Hepatocyte (in vitro differentiated cells): ENCODE results near the gene STK24. TPM values are rescaled to one million over a fixed set of nuclear protein-coding genes. Genes with fewer than 3 reads are reported as not detected.

ENCODE experiments used
- DNase-seq: peaks from one replicate; pipeline ENCODE4 v3.0.0-alpha.2; 2016; ENCODE audit warnings: low spot score
- H2AFZ ChIP-seq: fragments of 200-600 bp; sonication (generic); 2 replicates; pipeline ENCODE4 v1.6.0; 2016; ENCODE audit warnings: antibody characterized with exemption, mild to moderate bottlenecking
- H3K27ac ChIP-seq: fragments of 200-600 bp; sonication (generic); 2 replicates; pipeline ENCODE4 v1.5.1; 2016; ENCODE audit warnings: mild to moderate bottlenecking
- H3K27me3 ChIP-seq: fragments of 200-600 bp; sonication (generic); 2 replicates; pipeline ENCODE4 v1.6.1; 2016
- H3K36me3 ChIP-seq: fragments of 200-600 bp; sonication (generic); replicated peaks from 2 replicates; pipeline ENCODE4 v1.5.1; 2016; ENCODE audit warnings: low read depth; ENCODE audit not compliant: insufficient read depth
- H3K4me1 ChIP-seq: fragments of 200-600 bp; sonication (generic); 2 replicates; pipeline ENCODE4 v1.5.1; 2016; ENCODE audit warnings: mild to moderate bottlenecking, moderate library complexity; ENCODE audit not compliant: insufficient read depth
- H3K4me2 ChIP-seq: fragments of 200-600 bp; sonication (generic); 2 replicates; pipeline ENCODE4 v1.6.0; 2016
- H3K4me3 ChIP-seq: fragments of 200-600 bp; sonication (generic); 2 replicates; pipeline ENCODE4 v1.5.1; 2016; ENCODE audit warnings: mild to moderate bottlenecking
- H3K79me2 ChIP-seq: fragments of 200-600 bp; sonication (generic); 2 replicates; pipeline ENCODE4 v1.6.0; 2017; ENCODE audit warnings: mild to moderate bottlenecking
- H3K9me2 ChIP-seq: fragments of 200-600 bp; sonication (generic); replicated peaks from 2 replicates; pipeline ENCODE4 v1.6.0; 2017; ENCODE audit warnings: mild to moderate bottlenecking; ENCODE audit not compliant: insufficient read depth
- H3K9me3 ChIP-seq: fragments of 200-600 bp; sonication (generic); 2 replicates; pipeline ENCODE4 v1.5.1; 2016; ENCODE audit warnings: low read depth, mild to moderate bottlenecking
- H4K20me1 ChIP-seq: fragments of 200-600 bp; sonication (generic); 2 replicates; pipeline ENCODE4 v1.6.0; 2016; ENCODE audit warnings: mild to moderate bottlenecking; ENCODE audit not compliant: insufficient read depth, poor library complexity, severe bottlenecking
- CTCF ChIP-seq: fragments of 200-600 bp; sonication (generic); IDR thresholded peaks from 2 replicates; pipeline ENCODE4 v1.5.1; 2016; ENCODE audit warnings: antibody characterized with exemption, mild to moderate bottlenecking; ENCODE audit not compliant: poor library complexity
- EZH2 ChIP-seq: fragments of 200-600 bp; sonication (generic); IDR thresholded peaks from 2 replicates; pipeline ENCODE4 v1.6.1; 2016; ENCODE audit warnings: antibody characterized with exemption, mild to moderate bottlenecking, borderline replicate concordance
- EZH2phosphoT487 ChIP-seq: fragments of 200-600 bp; sonication (generic); IDR thresholded peaks from one replicate; pipeline ENCODE4 v1.6.1; 2018; ENCODE audit warnings: antibody characterized with exemption, mild to moderate bottlenecking, low read depth, moderate library complexity; ENCODE audit not compliant: unreplicated experiment, severe bottlenecking
- WGBS: methylation state at CpG from one replicate; pipeline ENCODE4 v1.1.6; 2016; ENCODE audit warnings: low lambda C conversion rate; ENCODE audit errors: missing lambda C conversion rate; 5-methylcytosine and 5-hydroxymethylcytosine counted together
- polyA plus RNA-seq: library from polyadenylated mRNA; unstranded; fragments of >200 nt; fragmentation: Nextera tagmentation; extraction: Ambion mirVana; gene quantifications from 2 replicates; pipeline ENCODE4 v1.2.1, GENCODE V29; 2016
- total RNA-seq: library from RNA; depleted of rRNA; stranded (reverse); fragments of >200 nt; gene quantifications from 2 replicates; pipeline ENCODE4 v1.2.3, GENCODE V29; 2014

Gene STK24
- total and polyA plus RNA-seq, 2 experiments from 2014 or later = 71.2 to 74.4 TPM

DNA sequence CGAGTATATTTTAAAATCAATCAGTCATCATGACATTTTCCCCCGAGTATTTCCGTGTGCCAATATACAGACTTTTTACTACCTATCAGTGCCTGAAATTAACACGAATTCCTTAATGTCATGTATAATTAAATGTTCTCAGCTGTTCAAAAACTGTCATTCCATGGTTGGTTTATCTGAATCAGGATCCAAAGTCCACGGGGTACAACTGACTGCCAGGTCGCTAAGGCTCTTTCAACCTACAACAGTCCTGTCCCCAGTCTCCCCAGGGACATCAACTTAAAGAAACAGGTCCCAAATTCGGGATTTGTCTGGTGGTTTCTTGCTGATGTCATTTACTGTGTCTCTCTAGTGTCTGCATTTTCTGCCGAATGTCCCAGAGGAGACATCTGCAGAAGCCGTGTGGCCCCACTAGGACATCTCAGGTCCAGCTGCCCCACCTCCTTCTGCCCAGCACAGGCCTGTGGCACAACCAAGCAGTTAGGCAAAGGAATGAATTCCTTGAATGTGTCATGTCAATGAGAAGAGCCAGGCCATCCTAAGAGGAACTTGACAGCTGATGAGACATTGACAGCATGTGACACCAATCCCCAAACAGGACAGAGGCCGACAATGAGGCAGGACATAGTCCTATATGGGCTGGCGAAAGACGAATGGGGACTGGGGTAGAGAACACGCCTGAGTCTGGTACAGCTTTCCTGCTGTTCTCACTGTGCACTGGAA, 109.5 kb downstream of the STK24 start:
- 90% methylated on average over 13 of the region's 13 CpGs for WGBS
- Histone ChIP-seq H3K36me3 (no peaks in the 10 kb centered on the region), H3K79me2 (peaks cover 48% of the 10 kb centered on the region), H3K4me2 (no peak overlapping the region), H3K9me3 (no peaks in the 10 kb centered on the region), H3K27ac (no peak overlapping the region), H3K4me1 (no peaks in the 10 kb centered on the region), H3K9me2 (no peaks in the 10 kb centered on the region), H3K4me3 (no peak overlapping the region), H3K27me3 (no peaks in the 10 kb centered on the region), H2AFZ (no peak overlapping the region), H4K20me1 (peaks cover 2% of the 10 kb centered on the region)
- no peak for DNase-seq
- TF ChIP-seq EZH2 (no peak), CTCF (no peak), EZH2phosphoT487 (no peak)

- Histone ChIP-seq H3K9me2 (no peaks in the 10 kb centered on the region), H4K20me1 (peaks cover 2% of the 10 kb centered on the region), H3K4me2 (no peak overlapping the region), H2AFZ (no peak overlapping the region), H3K36me3 (no peaks in the 10 kb centered on the region), H3K27me3 (no peaks in the 10 kb centered on the region), H3K27ac (no peak overlapping the region), H3K4me1 (no peaks in the 10 kb centered on the region), H3K9me3 (no peaks in the 10 kb centered on the region), H3K79me2 (peaks cover 48% of the 10 kb centered on the region), H3K4me3 (no peak overlapping the region)
- 68% methylated on average over 11 of the region's 11 CpGs for WGBS
- DNase-seq = no peak
- TF ChIP-seq EZH2 (no peak), CTCF (peak; percentile 53)
Observed at GRCh38 chr13:98466634-98467236, 110.2 kb downstream of the STK24 start.

DNA sequence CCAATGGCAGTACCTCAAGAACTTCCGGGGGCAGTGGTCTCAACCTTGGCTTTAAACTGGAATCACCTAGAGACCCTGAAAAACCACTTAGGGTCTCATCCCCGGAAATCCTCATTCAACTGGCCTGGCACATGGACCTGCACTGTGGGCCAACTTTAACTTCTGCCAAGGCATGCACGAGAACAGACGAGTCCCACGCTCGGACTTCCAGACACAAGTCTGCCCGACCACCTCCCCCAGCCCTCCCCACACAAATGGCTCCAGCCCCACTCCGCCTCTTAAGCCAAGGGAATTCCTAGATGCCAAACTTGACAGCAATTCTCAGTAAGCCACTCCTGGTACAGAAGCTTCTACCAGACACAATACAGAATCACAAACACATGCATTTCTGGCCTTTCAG, 114.0 kb downstream of the STK24 start:
- H3K4me1 ChIP-seq = no peaks in the 10 kb centered on the region
- H3K9me2 ChIP-seq = no peaks in the 10 kb centered on the region
- DNase-seq = no peak
- no peaks in the 10 kb centered on the region for H3K27me3 ChIP-seq
- H3K79me2 ChIP-seq = peaks cover 31% of the 10 kb centered on the region
- H3K36me3 ChIP-seq = no peaks in the 10 kb centered on the region
- TF ChIP-seq EZH2phosphoT487 (no peak), EZH2 (no peak), CTCF (no peak)
- H3K27ac ChIP-seq = no peak overlapping the region
- WGBS = 93% methylated on average over 8 of the region's 8 CpGs
- no peaks in the 10 kb centered on the region for H4K20me1 ChIP-seq
- no peak overlapping the region for H3K4me2 ChIP-seq
- H2AFZ ChIP-seq = no peak overlapping the region
- H3K4me3 ChIP-seq = no peak overlapping the region
- no peaks in the 10 kb centered on the region for H3K9me3 ChIP-seq
